Measurements from ENCODE around the gene IFT122. TPM values are rescaled to one million over a fixed set of nuclear protein-coding genes. Genes with fewer than 3 reads are reported as not detected.

IFT122 gene
- total and polyA plus RNA-seq, 8 donors: 9.9 to 163 (median 19.6) TPM

- Histone ChIP-seq H3K36me3 (peaks cover 37 to 73% (median 71%) of the 10 kb centered on the region in 4 donors), H3K4me3 (no peak overlapping the region)
- intact Hi-C loops (cut with DNase I; ENCODE audit: low total_unique reads): no loop called here
These were observed 7.4 kb upstream of the IFT122 start for GRCh38 chr3:129432671-129433070.

GRCh38 chr3:129433565-129433964 is 6.5 kb upstream of the IFT122 start:
- Histone ChIP-seq H3K4me1 (peaks cover 23 to 61% (median 44%) of the 10 kb centered on the region in 4 donors), H3K36me3 (peaks cover 38 to 77% (median 74%) of the 10 kb centered on the region in 4 donors), H3K27me3 (no peaks in the 10 kb centered on the region), H3K27ac (no peak overlapping the region), H3K4me3 (no peak overlapping the region), H3K9me3 (no peaks in the 10 kb centered on the region)
- DNase-seq: no peak
- intact Hi-C loops (cut with DNase I; ENCODE audit: low total_unique reads): no loop called here
- 76 to 85% (median 80%) methylated on average over 5 of the region's 5 CpGs for WGBS, 5 donors
- TF ChIP-seq POLR2A (IDR thresholded peaks at IDR 0.05) (no peak), POLR2AphosphoS5 (IDR thresholded peaks at IDR 0.05) (no peak), CTCF (IDR thresholded peaks at IDR 0.05) (no peak)

More at GRCh38 chr3:129432671-129433070, 7.4 kb upstream of the IFT122 start:
- H3K27ac ChIP-seq: no peak overlapping the region
- DNase-seq: no peak
- no peaks in the 10 kb centered on the region for H3K27me3 ChIP-seq
- peaks cover 28 to 60% (median 44%) of the 10 kb centered on the region in 4 donors for H3K4me1 ChIP-seq
- H3K9me3 ChIP-seq: no peaks in the 10 kb centered on the region
- no peak for TF ChIP-seq POLR2AphosphoS5 (IDR thresholded peaks at IDR 0.05)
- TF ChIP-seq POLR2A (IDR thresholded peaks at IDR 0.05): no peak
- no peak for TF ChIP-seq CTCF (IDR thresholded peaks at IDR 0.05)
- no peak for TF ChIP-seq EP300 (IDR thresholded peaks at IDR 0.05)

- 93 to 100% (median 97%) methylated on average over 1 of the region's 1 CpG for WGBS, 5 donors
- no peak for DNase-seq
- no peaks in the 10 kb centered on the region for H3K27me3 ChIP-seq
- TF ChIP-seq POLR2A (IDR thresholded peaks at IDR 0.05): no peak
- no peak for TF ChIP-seq EP300 (IDR thresholded peaks at IDR 0.05)
- no peak for TF ChIP-seq CTCF (IDR thresholded peaks at IDR 0.05)
- no peak for TF ChIP-seq POLR2AphosphoS5 (IDR thresholded peaks at IDR 0.05)
- no peak overlapping the region for H3K4me3 ChIP-seq
- H3K36me3 ChIP-seq: peaks cover 38 to 77% (median 74%) of the 10 kb centered on the region in 4 donors
- no peaks in the 10 kb centered on the region for H3K9me3 ChIP-seq
- H3K27ac ChIP-seq: no peak overlapping the region
- intact Hi-C loops (cut with DNase I; ENCODE audit: low total_unique reads): no loop called here
- peaks cover 23 to 61% (median 44%) of the 10 kb centered on the region in 4 donors for H3K4me1 ChIP-seq
These were observed 5.9 kb upstream of the IFT122 start for GRCh38 chr3:129434140-129434539.

- peak overlapping the region in 1 of 5 donors; percentile 15 for H3K27ac ChIP-seq
- no peak overlapping the region for H3K4me3 ChIP-seq
These were observed 4.7 kb upstream of the IFT122 start for GRCh38 chr3:129435367-129435766.

More at GRCh38 chr3:129435367-129435766, 4.7 kb upstream of the IFT122 start:
- intact Hi-C loops (cut with DNase I; ENCODE audit: low total_unique reads): no loop called here
- Histone ChIP-seq H3K4me1 (peaks cover 23 to 60% (median 44%) of the 10 kb centered on the region in 4 donors), H3K9me3 (no peaks in the 10 kb centered on the region), H3K36me3 (peaks cover 38 to 72% (median 68%) of the 10 kb centered on the region in 4 donors), H3K27me3 (no peaks in the 10 kb centered on the region)
- WGBS, 5 donors: 74 to 91% (median 79%) methylated on average over 1 of the region's 1 CpG
- TF ChIP-seq EP300 (IDR thresholded peaks at IDR 0.05) (no peak), POLR2AphosphoS5 (IDR thresholded peaks at IDR 0.05) (no peak), POLR2A (IDR thresholded peaks at IDR 0.05) (no peak), CTCF (IDR thresholded peaks at IDR 0.05) (no peak)
- DNase-seq: no peak
